HCT116 (cell line): Measurements from ENCODE around the gene WNT1. TPM values are rescaled to one million over a fixed set of nuclear protein-coding genes. Genes with fewer than 3 reads are reported as not detected.

Source experiments
- ATAC-seq: fragments of 200-7000 bp; cut with Tn5 transposase; 2 replicates; pipeline ENCODE4 v1.9.1; 2020; ENCODE audit warnings: mild to moderate bottlenecking, moderate library complexity
- BruUV-seq: library from RNA; stranded (reverse); fragments of 400-500 nt; replicated peaks from 2 replicates; lab custom pipeline; 2021; lab: Mats Ljungman, UMichigan
- CTCF ChIA-PET: fragments of 300-600 bp; sonication (Branson Sonifier 250); formaldehyde crosslinking; loops from one replicate; lab custom pipeline; 2021; ENCODE audit warnings: antibody characterized with exemption; lab: Charles Lee
- POLR2A ChIA-PET: fragments of 300-600, 350-600 bp; sonication (Branson Sonifier 250); formaldehyde crosslinking; loops from one replicate; lab custom pipeline; 2021; ENCODE audit warnings: antibody characterized with exemption; lab: Charles Lee
- RAD21 ChIA-PET, 2 experiments: fragments of 300-600 bp; sonication (Branson Sonifier 250); formaldehyde crosslinking; loops; one replicate each; lab custom pipeline; 2023; ENCODE audit warnings: low total read pairs in 2 of 2; ENCODE audit not compliant: uncharacterized antibody in 2 of 2, unreplicated experiment in 2 of 2, low non-redundant PET in 1 of 2; lab: Charles Lee
- DNase-seq: peaks from one replicate; pipeline ENCODE4 v3.0.0-alpha.2; 2010; ENCODE audit warnings: low read depth, low spot score
- H2AFZ ChIP-seq: fragments of 200-600 bp; shearing (Covaris generic), sonication (generic); 2 replicates; pipeline ENCODE4 v1.6.1; 2017; ENCODE audit warnings: low read depth, mixed run types, mixed read lengths, antibody characterized with exemption, low read length; ENCODE audit not compliant: poor library complexity, severe bottlenecking
- H3K27ac ChIP-seq: 2 replicates; pipeline ENCODE4 v1.5.1; 2012; ENCODE audit warnings: low read depth, low read length
- H3K27me3 ChIP-seq: fragments of 200-600 bp; sonication (generic); 2 replicates; pipeline ENCODE4 v1.6.1; 2016; ENCODE audit warnings: mixed run types, low read length, mixed read lengths; ENCODE audit not compliant: insufficient read depth
- H3K36me3 ChIP-seq, 2 experiments: fragments of 200-500 bp in 1 of 2; fragments of 200-600 bp in 1 of 2; sonication (Bioruptor generic) in 1 of 2; sonication (generic) in 1 of 2; 2 replicates each; pipeline versions ENCODE4 v1.5.1 to v1.6.1; 2014 to 2016; ENCODE audit warnings: low read length in 2 of 2, inconsistent platforms in 1 of 2, mixed read lengths in 1 of 2, mixed run types in 1 of 2; ENCODE audit not compliant: insufficient read depth in 2 of 2, control insufficient read depth in 1 of 2
- H3K4me1 ChIP-seq, 2 experiments: fragments of 200-600 bp in 1 of 2; sonication (generic) in 1 of 2; 2 replicates each; pipeline versions ENCODE4 v1.5.1 to v1.6.1; 2012 to 2017; ENCODE audit warnings: low read length in 2 of 2, inconsistent platforms in 1 of 2, mild to moderate bottlenecking in 1 of 2, mixed read lengths in 1 of 2, mixed run types in 1 of 2, moderate library complexity in 1 of 2; ENCODE audit not compliant: insufficient read depth in 2 of 2, control insufficient read depth in 1 of 2
- H3K4me2 ChIP-seq: fragments of 200-600 bp; sonication (generic); 2 replicates; pipeline ENCODE4 v1.6.1; 2017; ENCODE audit warnings: mixed run types, low read length, mixed read lengths
- H3K4me3 ChIP-seq, 2 experiments: fragments of 200-600 bp in 1 of 2; sonication (generic) in 1 of 2; replicated peaks in 1 of 2; 2 replicates each; pipeline ENCODE4 v1.5.1; 2011 to 2016; ENCODE audit warnings: low read length in 2 of 2, control low read depth in 1 of 2, low read depth in 1 of 2, mild to moderate bottlenecking in 1 of 2, mixed read lengths in 1 of 2, mixed run types in 1 of 2
- H3K79me2 ChIP-seq: fragments of 200-600 bp; sonication (generic); 2 replicates; pipeline ENCODE4 v1.6.1; 2017; ENCODE audit warnings: mild to moderate bottlenecking, mixed run types, low read length, moderate library complexity, mixed read lengths; ENCODE audit not compliant: insufficient read depth
- H3K9ac ChIP-seq: fragments of 200-600 bp; sonication (generic); 2 replicates; pipeline ENCODE4 v1.6.1; 2016; ENCODE audit warnings: low read length, mixed read lengths
- H3K9me2 ChIP-seq: fragments of 200-600 bp; sonication (generic), shearing (Covaris generic); 2 replicates; pipeline ENCODE4 v1.6.1; 2017; ENCODE audit warnings: mixed run types, mild to moderate bottlenecking, moderate library complexity; ENCODE audit not compliant: insufficient read depth
- H3K9me3 ChIP-seq, 2 experiments: fragments of 200-500 bp in 1 of 2; fragments of 200-600 bp in 1 of 2; sonication (Bioruptor generic) in 1 of 2; sonication (generic) in 1 of 2; 2 replicates each; pipeline ENCODE4 v1.6.1; 2014 to 2017; ENCODE audit warnings: low read length in 2 of 2, mixed read lengths in 2 of 2, inconsistent platforms in 1 of 2, low read depth in 1 of 2, mild to moderate bottlenecking in 1 of 2, mixed run types in 1 of 2, moderate library complexity in 1 of 2; ENCODE audit not compliant: control insufficient read depth in 1 of 2, insufficient read depth in 1 of 2
- H4K20me1 ChIP-seq: fragments of 200-600 bp; sonication (generic), shearing (Covaris generic); 2 replicates; pipeline ENCODE4 v1.6.1; 2017; ENCODE audit warnings: mixed run types, mild to moderate bottlenecking, moderate library complexity; ENCODE audit not compliant: insufficient read depth
- ELF1 ChIP-seq: IDR thresholded peaks from 2 replicates; pipeline ENCODE4 v1.6.1; 2012; ENCODE audit warnings: low read depth, borderline replicate concordance
- EZH2 ChIP-seq: fragments of 200-600 bp; sonication (generic); IDR thresholded peaks from 2 replicates; pipeline ENCODE4 v1.6.1; 2017; ENCODE audit warnings: antibody characterized with exemption, mixed run types
- FOSL1 ChIP-seq: IDR thresholded peaks from 2 replicates; pipeline ENCODE4 v1.6.1; 2012; ENCODE audit warnings: low read depth
- JUND ChIP-seq: IDR thresholded peaks from 2 replicates; pipeline ENCODE4 v1.6.1; 2012
- MAX ChIP-seq: IDR thresholded peaks from 2 replicates; pipeline ENCODE4 v1.6.1; 2012
- POLR2A ChIP-seq: IDR thresholded peaks from 2 replicates; pipeline ENCODE4 v1.7.0; 2011; ENCODE audit warnings: borderline replicate concordance; ENCODE audit not compliant: insufficient read depth, insufficient read length; ENCODE audit errors: extremely low read depth
- SIN3A ChIP-seq: IDR thresholded peaks from 2 replicates; pipeline ENCODE4 v1.6.1; 2012; ENCODE audit warnings: low read depth
- SRF ChIP-seq: IDR thresholded peaks from 2 replicates; pipeline ENCODE4 v1.6.1; 2012; ENCODE audit warnings: low read depth
- TCF7L2 ChIP-seq: IDR thresholded peaks from 2 replicates; pipeline ENCODE4 v1.7.0; 2011; ENCODE audit warnings: borderline replicate concordance, inconsistent platforms; ENCODE audit not compliant: insufficient read depth, insufficient read length; ENCODE audit errors: extremely low read depth
- ZBTB33 ChIP-seq: IDR thresholded peaks from 2 replicates; pipeline ENCODE4 v1.6.1; 2011; ENCODE audit warnings: mild to moderate bottlenecking, low read length, moderate library complexity; ENCODE audit not compliant: insufficient replicate concordance; ENCODE audit errors: extremely low read depth
- ZFX ChIP-seq: fragments of 450-650 bp; IDR thresholded peaks from 2 replicates; pipeline ENCODE4 v1.6.1; 2017
- ZNF274 ChIP-seq: fragments of 200-500 bp; sonication (Bioruptor generic); IDR thresholded peaks from 2 replicates; pipeline ENCODE4 v1.6.1; 2014; ENCODE audit warnings: mild to moderate bottlenecking, low read depth, low read length, inconsistent platforms
- intact Hi-C: fragments of 100-400 bp; cut with micrococcal nuclease; formaldehyde crosslinking; loops from 2 replicates; pipeline ENCODE4 v1.10.0; 2022
- total RNA-seq: library from RNA; stranded (reverse); gene quantifications from one replicate; pipeline ENCODE4 v1.2.1, GENCODE V29; 2021; ENCODE audit not compliant: unreplicated experiment

Gene WNT1
- total RNA-seq, 1 experiment from 2014 or later: not detected

GRCh38 chr12:48946205-48946604, 31.9 kb upstream of the WNT1 start:
- no peaks in the 10 kb centered on the region for H3K4me1 ChIP-seq
- H3K27me3 ChIP-seq: no peaks in the 10 kb centered on the region
- ATAC-seq (no peak), DNase-seq (no peak)
- H3K9me3 ChIP-seq: no peaks in the 10 kb centered on the region
- peaks cover 2 to 6% of the 10 kb centered on the region in 2 experiments; a peak in 3 of 4 replicates for H3K36me3 ChIP-seq
- ChIA-PET CTCF (no interaction called here), POLR2A (no interaction called here), RAD21 (no interaction called here)
- no peak overlapping the region for H3K4me3 ChIP-seq
- no peaks in the 10 kb centered on the region for H3K9me2 ChIP-seq
- TSS peak; percentile 14 for BruUV-seq
- intact Hi-C loops: no loop called here
- peaks cover 89% of the 10 kb centered on the region for H3K79me2 ChIP-seq
- H3K4me2 ChIP-seq: no peak overlapping the region
- no peak overlapping the region for H3K27ac ChIP-seq
- no peaks in the 10 kb centered on the region for H4K20me1 ChIP-seq
- H2AFZ ChIP-seq: no peak overlapping the region
- TF ChIP-seq ELF1 (no peak), FOSL1 (no peak), MAX (no peak), ZFX (no peak), TCF7L2 (no peak), JUND (no peak), SIN3A (no peak), POLR2A (no peak), SRF (no peak), ZBTB33 (no peak), ZNF274 (no peak), EZH2 (no peak)
- no peak overlapping the region for H3K9ac ChIP-seq
